Smooth muscle cell (in vitro differentiated cells): Measurements from ENCODE around the gene RNF8. TPM values are rescaled to one million over a fixed set of nuclear protein-coding genes. Genes with fewer than 3 reads are reported as not detected.
A peak's percentile ranks its signal among the peaks of the same experiment; 100 is the strongest.

Experiments
- DNase-seq: peaks from one replicate; lab custom pipeline; 2025; ENCODE audit not compliant: unreplicated experiment; lab: John Stamatoyannopoulos, UW
- H2AFZ ChIP-seq: fragments of 200-600 bp; sonication (generic); 2 replicates; pipeline ENCODE4 v1.6.0; 2016; ENCODE audit warnings: antibody characterized with exemption, low read depth, mild to moderate bottlenecking
- H3F3A ChIP-seq: fragments of 200-600 bp; sonication (generic); 2 replicates; pipeline ENCODE4 v1.6.0; 2017; ENCODE audit warnings: antibody characterized with exemption, low read depth
- H3K27ac ChIP-seq: fragments of 200-600 bp; sonication (generic); 2 replicates; pipeline ENCODE4 v1.5.1; 2016; ENCODE audit warnings: low read depth, mild to moderate bottlenecking
- H3K27me3 ChIP-seq: fragments of 200-600 bp; sonication (generic); 2 replicates; pipeline ENCODE4 v1.6.1; 2016; ENCODE audit warnings: low read depth, mild to moderate bottlenecking
- H3K36me3 ChIP-seq: fragments of 200-600 bp; sonication (generic); 2 replicates; pipeline ENCODE4 v1.5.1; 2016; ENCODE audit warnings: low read depth
- H3K4me1 ChIP-seq: fragments of 200-600 bp; sonication (generic); 2 replicates; pipeline ENCODE4 v1.5.1; 2016; ENCODE audit warnings: low read depth
- H3K4me2 ChIP-seq: fragments of 200-600 bp; sonication (generic); 2 replicates; pipeline ENCODE4 v1.6.0; 2016; ENCODE audit warnings: mild to moderate bottlenecking
- H3K4me3 ChIP-seq: fragments of 200-600 bp; sonication (generic); 2 replicates; pipeline ENCODE4 v1.5.1; 2016; ENCODE audit warnings: mild to moderate bottlenecking
- H3K79me2 ChIP-seq: fragments of 200-600 bp; sonication (generic); 2 replicates; pipeline ENCODE4 v1.6.0; 2016; ENCODE audit warnings: low read depth, mild to moderate bottlenecking
- H3K9ac ChIP-seq: fragments of 200-600 bp; sonication (generic); 2 replicates; pipeline ENCODE4 v1.6.0; 2016; ENCODE audit warnings: low read depth
- H3K9me3 ChIP-seq: fragments of 200-600 bp; sonication (generic); replicated peaks from 2 replicates; pipeline ENCODE4 v1.5.1; 2016; ENCODE audit warnings: low read depth
- H4K20me1 ChIP-seq: fragments of 200-600 bp; sonication (generic); 2 replicates; pipeline ENCODE4 v1.6.0; 2016; ENCODE audit warnings: low read depth
- WGBS: methylation state at CpG from one replicate; pipeline ENCODE4 v1.1.7; 2016; ENCODE audit warnings: low lambda C conversion rate; 5-methylcytosine and 5-hydroxymethylcytosine counted together
- polyA plus RNA-seq: library from polyadenylated mRNA; unstranded; fragments of >200 nt; fragmentation: Nextera tagmentation; extraction: Ambion mirVana; gene quantifications from 2 replicates; pipeline ENCODE4 v1.2.1, GENCODE V29; 2016
- total RNA-seq: library from RNA; depleted of rRNA; stranded (reverse); fragments of >200 nt; gene quantifications from 2 replicates; pipeline ENCODE4 v1.2.3, GENCODE V29; 2014
- TF ChIP-seq, protein P1 (sequence below): fragments of 200-600 bp; sonication (generic); IDR thresholded peaks from 2 replicates; pipeline ENCODE4 v1.5.1; 2017; ENCODE audit warnings: borderline replicate concordance, mild to moderate bottlenecking, antibody characterized with exemption; ENCODE audit not compliant: insufficient read depth, poor library complexity, severe bottlenecking

The RNF8 gene
- total and polyA plus RNA-seq, 2 experiments from 2014 or later, result 16.7 to 23.6 TPM

DNA sequence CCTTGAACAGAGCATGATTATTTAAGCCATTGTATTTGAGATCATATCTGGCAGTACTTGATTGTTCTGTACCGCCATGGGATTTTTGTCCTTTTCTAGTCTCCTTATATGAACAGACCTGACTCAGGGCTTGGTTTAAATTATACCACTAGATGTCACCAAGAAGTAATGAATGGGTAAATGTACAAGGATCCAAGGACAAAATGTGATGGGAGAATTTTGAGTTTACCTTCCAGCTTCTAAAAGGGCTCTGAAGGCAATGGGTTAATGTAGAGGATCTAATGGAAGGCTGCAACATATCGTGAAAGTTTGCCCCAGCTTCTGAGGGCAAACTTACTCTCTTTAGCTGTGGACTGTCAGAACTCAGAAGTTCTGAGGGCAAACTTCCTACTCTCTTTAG lies 12.0 kb downstream of the RNF8 start:
- no peaks in the 10 kb centered on the region for H3F3A ChIP-seq
- H2AFZ ChIP-seq, result no peak overlapping the region
- peaks cover 29% of the 10 kb centered on the region for H4K20me1 ChIP-seq
- no peak overlapping the region for H3K4me3 ChIP-seq
- TF ChIP-seq, protein P1, sequence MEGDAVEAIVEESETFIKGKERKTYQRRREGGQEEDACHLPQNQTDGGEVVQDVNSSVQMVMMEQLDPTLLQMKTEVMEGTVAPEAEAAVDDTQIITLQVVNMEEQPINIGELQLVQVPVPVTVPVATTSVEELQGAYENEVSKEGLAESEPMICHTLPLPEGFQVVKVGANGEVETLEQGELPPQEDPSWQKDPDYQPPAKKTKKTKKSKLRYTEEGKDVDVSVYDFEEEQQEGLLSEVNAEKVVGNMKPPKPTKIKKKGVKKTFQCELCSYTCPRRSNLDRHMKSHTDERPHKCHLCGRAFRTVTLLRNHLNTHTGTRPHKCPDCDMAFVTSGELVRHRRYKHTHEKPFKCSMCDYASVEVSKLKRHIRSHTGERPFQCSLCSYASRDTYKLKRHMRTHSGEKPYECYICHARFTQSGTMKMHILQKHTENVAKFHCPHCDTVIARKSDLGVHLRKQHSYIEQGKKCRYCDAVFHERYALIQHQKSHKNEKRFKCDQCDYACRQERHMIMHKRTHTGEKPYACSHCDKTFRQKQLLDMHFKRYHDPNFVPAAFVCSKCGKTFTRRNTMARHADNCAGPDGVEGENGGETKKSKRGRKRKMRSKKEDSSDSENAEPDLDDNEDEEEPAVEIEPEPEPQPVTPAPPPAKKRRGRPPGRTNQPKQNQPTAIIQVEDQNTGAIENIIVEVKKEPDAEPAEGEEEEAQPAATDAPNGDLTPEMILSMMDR, result peak; percentile 19
- H3K9me3 ChIP-seq, result no peaks in the 10 kb centered on the region
- H3K27ac ChIP-seq, result no peak overlapping the region
- H3K27me3 ChIP-seq, result no peaks in the 10 kb centered on the region
- no peaks in the 10 kb centered on the region for H3K4me1 ChIP-seq
- no peak for DNase-seq
- H3K79me2 ChIP-seq, result no peaks in the 10 kb centered on the region
- H3K9ac ChIP-seq, result no peak overlapping the region
- WGBS, result 66% methylated on average over 2 of the region's 2 CpGs
- H3K36me3 ChIP-seq, result peaks cover 2% of the 10 kb centered on the region
- H3K4me2 ChIP-seq, result no peak overlapping the region

DNA sequence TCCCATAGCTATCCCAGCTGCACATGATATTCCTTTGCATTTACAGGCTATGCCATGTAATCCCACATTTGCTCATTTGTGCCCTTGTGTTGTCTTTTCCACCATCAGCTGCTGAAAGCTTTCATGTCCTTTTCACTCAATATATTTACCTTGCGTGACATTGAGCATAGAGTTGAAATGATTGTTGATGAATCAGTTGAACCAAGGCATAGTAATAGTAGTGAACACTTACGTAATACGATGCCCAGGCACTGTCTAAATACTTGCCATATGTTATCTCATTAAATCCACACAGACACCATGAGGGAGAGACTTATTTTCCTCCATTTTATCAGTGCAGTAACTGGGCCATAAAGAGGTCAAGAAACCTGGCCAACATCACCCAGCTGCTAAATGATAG lies 13.1 kb downstream of the RNF8 start:
- Histone ChIP-seq H2AFZ (no peak overlapping the region), H3K9me3 (no peaks in the 10 kb centered on the region), H4K20me1 (peaks cover 35% of the 10 kb centered on the region), H3K4me2 (no peak overlapping the region), H3K4me1 (no peaks in the 10 kb centered on the region), H3K27ac (no peak overlapping the region), H3K79me2 (no peaks in the 10 kb centered on the region), H3K27me3 (no peaks in the 10 kb centered on the region), H3K4me3 (no peak overlapping the region), H3K36me3 (no peaks in the 10 kb centered on the region), H3K9ac (no peak overlapping the region), H3F3A (no peaks in the 10 kb centered on the region)
- WGBS, result 92% methylated on average over 3 of the region's 3 CpGs
- no peak for DNase-seq
- TF ChIP-seq, protein P1, result no peak

DNA sequence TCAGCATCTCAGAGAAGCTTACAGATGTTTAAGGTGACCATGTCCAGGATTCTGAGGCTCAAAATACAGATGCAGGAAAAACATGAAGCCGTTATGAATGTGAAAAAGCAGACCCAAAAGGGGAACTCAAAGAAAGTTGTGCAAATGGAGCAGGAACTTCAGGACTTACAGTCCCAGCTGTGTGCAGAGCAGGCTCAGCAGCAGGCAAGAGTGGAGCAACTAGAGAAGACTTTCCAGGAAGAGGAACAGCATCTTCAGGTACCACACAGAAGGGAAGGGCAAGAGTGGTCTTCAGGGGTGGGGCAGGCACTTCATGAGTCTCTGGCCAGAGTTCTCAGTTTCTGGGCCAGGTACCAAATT lies 15.2 kb downstream of the RNF8 start:
- no peaks in the 10 kb centered on the region for H3K9me3 ChIP-seq
- H3K4me2 ChIP-seq, result no peak overlapping the region
- H3K36me3 ChIP-seq, result no peaks in the 10 kb centered on the region
- no peaks in the 10 kb centered on the region for H3F3A ChIP-seq
- H3K4me3 ChIP-seq, result no peak overlapping the region
- H3K9ac ChIP-seq, result no peak overlapping the region
- H3K27ac ChIP-seq, result no peak overlapping the region
- peaks cover 35% of the 10 kb centered on the region for H4K20me1 ChIP-seq
- TF ChIP-seq, protein P1, result no peak
- DNase-seq, result no peak
- no peaks in the 10 kb centered on the region for H3K27me3 ChIP-seq
- no peak overlapping the region for H2AFZ ChIP-seq
- H3K4me1 ChIP-seq, result no peaks in the 10 kb centered on the region
- no peaks in the 10 kb centered on the region for H3K79me2 ChIP-seq
- 96% methylated on average over 1 of the region's 1 CpG for WGBS

DNA sequence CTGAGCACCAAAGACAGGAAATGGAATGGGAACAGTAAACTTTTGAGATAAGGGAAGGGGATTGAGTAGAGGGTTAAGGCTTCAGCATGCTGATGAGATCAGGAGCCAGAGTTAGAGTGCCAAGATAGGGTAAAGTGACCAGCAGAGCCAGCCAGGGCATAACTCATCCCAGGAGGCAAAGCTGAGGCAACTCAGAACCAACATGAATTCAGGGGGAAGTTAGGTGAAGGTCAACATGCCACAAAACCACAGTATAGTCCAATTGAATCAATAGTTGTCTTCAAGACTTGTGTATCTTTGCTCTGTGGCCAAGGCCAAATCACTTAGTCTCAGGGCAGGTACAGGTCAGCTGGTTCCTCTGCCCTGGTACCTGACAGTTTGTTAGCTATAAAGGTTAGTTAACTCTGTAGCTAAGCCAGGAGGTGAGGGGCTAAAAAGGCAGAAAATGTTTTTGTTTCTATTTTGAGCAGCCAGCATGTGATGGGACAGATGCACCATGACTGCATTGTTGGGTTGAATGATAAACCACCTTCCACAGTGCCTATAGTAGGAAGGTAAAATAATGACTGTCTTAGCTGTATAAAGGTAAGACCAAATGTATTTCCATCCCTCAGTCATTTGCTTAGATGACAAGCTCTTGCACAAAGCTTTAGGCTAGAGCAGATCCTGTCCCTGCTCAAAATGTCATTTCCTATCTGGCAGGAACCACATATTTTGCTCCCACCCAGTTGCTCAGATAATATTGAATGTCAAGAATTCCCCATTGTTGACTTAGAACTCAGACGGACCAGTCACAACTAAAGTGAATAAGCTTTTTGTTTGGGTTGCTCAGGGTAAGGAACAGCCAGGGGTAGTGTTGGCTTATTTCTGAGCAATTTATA lies 15.8 kb downstream of the RNF8 start:
- H3K79me2 ChIP-seq, result no peaks in the 10 kb centered on the region
- no peak overlapping the region for H3K4me2 ChIP-seq
- WGBS, result 62% methylated on average over 1 of the region's 1 CpG
- H3K9ac ChIP-seq, result no peak overlapping the region
- H3K27me3 ChIP-seq, result no peaks in the 10 kb centered on the region
- no peak for DNase-seq
- TF ChIP-seq, protein P1, result no peak
- no peaks in the 10 kb centered on the region for H3K9me3 ChIP-seq
- no peak overlapping the region for H2AFZ ChIP-seq
- H3K4me3 ChIP-seq, result no peak overlapping the region
- no peaks in the 10 kb centered on the region for H3K36me3 ChIP-seq
- H3K4me1 ChIP-seq, result no peaks in the 10 kb centered on the region
- peaks cover 35% of the 10 kb centered on the region for H4K20me1 ChIP-seq
- H3F3A ChIP-seq, result no peaks in the 10 kb centered on the region
- no peak overlapping the region for H3K27ac ChIP-seq
